Brain microvascular endothelial cell (primary cell): ENCODE measurements around the gene ADAMTSL3.

Source experiments
- DNase-seq: peaks from one replicate; pipeline ENCODE4 v3.0.0-alpha.2; 2020
- H3K27ac ChIP-seq: fragments of 250-450 bp; sonication (Bioruptor Pico); 2 replicates; pipeline ENCODE4 v1.5.1; 2020; ENCODE audit warnings: mild to moderate bottlenecking, moderate library complexity
- H3K27me3 ChIP-seq: fragments of 250-450 bp; sonication (Bioruptor Pico); replicated peaks from 2 replicates; pipeline ENCODE4 v1.5.1; 2020; ENCODE audit warnings: mild to moderate bottlenecking
- H3K36me3 ChIP-seq: fragments of 250-450 bp; sonication (Bioruptor Pico); replicated peaks from 2 replicates; pipeline ENCODE4 v1.5.1; 2020; ENCODE audit warnings: mild to moderate bottlenecking
- H3K4me3 ChIP-seq: 2 replicates; pipeline ENCODE4 v1.5.1; 2011; ENCODE audit warnings: low read depth, mild to moderate bottlenecking, control low read depth, low read length, moderate library complexity
- CTCF ChIP-seq: IDR thresholded peaks from 2 replicates; pipeline ENCODE4 v1.5.1; 2011; ENCODE audit warnings: low read depth, mild to moderate bottlenecking, moderate library complexity, low read length, control low read depth, inconsistent platforms; ENCODE audit errors: missing control alignments
- in situ Hi-C: cut with HindIII; loops from 2 replicates; pipeline ENCODE4 v1.10.0; 2017; ENCODE audit warnings: low sequenced_read_pairs, low pct_ligation_motif_present

ADAMTSL3 gene

GRCh38 chr15:83887961-83888360 is 234.0 kb downstream of the ADAMTSL3 start:
- no peak overlapping the region for H3K4me3 ChIP-seq
- TF ChIP-seq CTCF: no peak
- DNase-seq: no peak
- H3K36me3 ChIP-seq: no peaks in the 10 kb centered on the region
- in situ Hi-C loops: no loop called here
- H3K27ac ChIP-seq: no peak overlapping the region
- H3K27me3 ChIP-seq: no peaks in the 10 kb centered on the region

- H3K27ac ChIP-seq: no peak overlapping the region
- no peak overlapping the region for H3K4me3 ChIP-seq
- H3K36me3 ChIP-seq: no peaks in the 10 kb centered on the region
- no peaks in the 10 kb centered on the region for H3K27me3 ChIP-seq
- no peak for DNase-seq
- TF ChIP-seq CTCF: no peak
- in situ Hi-C loops: no loop called here
Measured at GRCh38 chr15:83889995-83890394, 236.1 kb downstream of the ADAMTSL3 start.

- no peaks in the 10 kb centered on the region for H3K36me3 ChIP-seq
- no peak for TF ChIP-seq CTCF
- no peak overlapping the region for H3K4me3 ChIP-seq
- DNase-seq: no peak
- in situ Hi-C loops: no loop called here
- H3K27me3 ChIP-seq: no peaks in the 10 kb centered on the region
- H3K27ac ChIP-seq: no peak overlapping the region
Measured at GRCh38 chr15:83890587-83890986, 236.7 kb downstream of the ADAMTSL3 start.

- in situ Hi-C loops: no loop called here
- no peak for TF ChIP-seq CTCF
Measured at GRCh38 chr15:83892498-83892897, 238.6 kb downstream of the ADAMTSL3 start.

GRCh38 chr15:83893308-83893707 is 239.4 kb downstream of the ADAMTSL3 start:
- no peaks in the 10 kb centered on the region for H3K36me3 ChIP-seq
- no peak overlapping the region for H3K4me3 ChIP-seq
- no peaks in the 10 kb centered on the region for H3K27me3 ChIP-seq
- no peak overlapping the region for H3K27ac ChIP-seq
- in situ Hi-C loops: no loop called here
- no peak for DNase-seq
- TF ChIP-seq CTCF: no peak

More at GRCh38 chr15:83892498-83892897, 238.6 kb downstream of the ADAMTSL3 start:
- Histone ChIP-seq H3K27me3 (no peaks in the 10 kb centered on the region), H3K4me3 (no peak overlapping the region), H3K36me3 (no peaks in the 10 kb centered on the region), H3K27ac (no peak overlapping the region)
- DNase-seq: no peak

- H3K27ac ChIP-seq: no peak overlapping the region
- in situ Hi-C loops: no loop called here
- DNase-seq: no peak
Measured at GRCh38 chr15:83897037-83897436, 243.1 kb downstream of the ADAMTSL3 start.

More at GRCh38 chr15:83897037-83897436, 243.1 kb downstream of the ADAMTSL3 start:
- no peaks in the 10 kb centered on the region for H3K27me3 ChIP-seq
- no peak overlapping the region for H3K4me3 ChIP-seq
- TF ChIP-seq CTCF: no peak
- no peaks in the 10 kb centered on the region for H3K36me3 ChIP-seq
